ENCODE results near the gene RNF214.
"Not testable (repeated sequence)": the region's sequence is repeated elsewhere in the genome, so short reads cannot be mapped to it uniquely, and the experiment has no call there.

The RNF214 gene

GRCh38 chr11:117316197-117316961 lies 83.9 kb downstream of the RNF214 start, which contains the start of gene BACE1:
TSS of gene BACE1 (minus strand) at chr11:117316256. CDS start at chr11:117315795, 461 bp downstream.
- DNase-seq = peak; percentile 32 to 93 (median 81)

- no peak for DNase-seq
These were observed 86.3 kb downstream of the RNF214 start for GRCh38 chr11:117318738-117319137.

GRCh38 chr11:117319214-117319840 lies 86.9 kb downstream of the RNF214 start:
- DNase-seq = no peak

- DNase-seq = not testable (repeated sequence)
These were observed 94.7 kb downstream of the RNF214 start for GRCh38 chr11:117327255-117327566.

- DNase-seq = peak; percentile 75 to 98 (median 93)
These were observed 95.3 kb downstream of the RNF214 start, which contains the start of gene CEP164 for GRCh38 chr11:117327567-117328374. TSS of gene CEP164 (plus strand) at chr11:117327854. CDS start at chr11:117338587, 10,733 bp downstream.

- peak in 2 of 14 donors; percentile 17 to 48 for DNase-seq
These were observed 96.0 kb downstream of the RNF214 start for GRCh38 chr11:117328375-117329010.

- DNase-seq = no peak
These were observed 100.4 kb downstream of the RNF214 start for GRCh38 chr11:117332843-117333242.

- no peak for DNase-seq
These were observed 101.4 kb downstream of the RNF214 start for GRCh38 chr11:117333917-117334316.

GRCh38 chr11:117334896-117335295 lies 102.4 kb downstream of the RNF214 start:
- DNase-seq = no peak

- no peak for DNase-seq
These were observed 102.9 kb downstream of the RNF214 start for GRCh38 chr11:117335399-117335798.

Measured in C1 segment of cervical spinal cord (tissue), 14 donors.